Neural cell (in vitro differentiated cells): ENCODE data around the gene RPP14. TPM values are rescaled to one million over a fixed set of nuclear protein-coding genes. Genes with fewer than 3 reads are reported as not detected.
A peak's percentile ranks its signal among the peaks of the same experiment; 100 is the strongest.

Experiments used
- H2AFZ ChIP-seq: fragments of 200-600, 300-800 bp; sonication (generic), shearing (Covaris generic); 2 replicates; pipeline ENCODE4 v1.6.0; 2014; ENCODE audit warnings: low read depth, mild to moderate bottlenecking, antibody characterized with exemption, low read length, moderate library complexity
- H3F3A ChIP-seq: fragments of 200-600 bp; shearing (Covaris generic); 2 replicates; pipeline ENCODE4 v1.6.1; 2016; ENCODE audit warnings: mild to moderate bottlenecking, moderate library complexity, mixed read lengths, antibody characterized with exemption, low read length; ENCODE audit not compliant: insufficient read depth, poor library complexity, severe bottlenecking
- H3K27ac ChIP-seq: fragments of 200-600, 300-800 bp; sonication (generic), shearing (Covaris generic); 2 replicates; pipeline ENCODE4 v1.5.1; 2014; ENCODE audit warnings: mild to moderate bottlenecking, low read length, moderate library complexity
- H3K27me3 ChIP-seq: fragments of 300-800, 200-600 bp; sonication (generic), shearing (Covaris generic); 2 replicates; pipeline ENCODE4 v1.6.0; 2014; ENCODE audit warnings: mild to moderate bottlenecking, low read depth, low read length, moderate library complexity; ENCODE audit not compliant: insufficient read depth
- H3K36me3 ChIP-seq: fragments of 300-800, 200-600 bp; sonication (generic), shearing (Covaris generic); 2 replicates; pipeline ENCODE4 v1.5.1; 2014; ENCODE audit warnings: mild to moderate bottlenecking, antibody characterized with exemption, low read length, moderate library complexity; ENCODE audit not compliant: insufficient read depth
- H3K4me2 ChIP-seq: fragments of 300-800, 200-600 bp; sonication (generic), shearing (Covaris generic); 2 replicates; pipeline ENCODE4 v1.6.0; 2014; ENCODE audit warnings: mild to moderate bottlenecking, low read length
- H3K4me3 ChIP-seq: fragments of 300-800, 200-600 bp; sonication (generic), shearing (Covaris generic); 2 replicates; pipeline ENCODE4 v1.5.1; 2014; ENCODE audit warnings: mild to moderate bottlenecking, low read length, moderate library complexity
- H3K79me2 ChIP-seq: fragments of 200-600 bp; shearing (Covaris generic); replicated peaks from 2 replicates; pipeline ENCODE4 v1.6.0; 2014; ENCODE audit warnings: mild to moderate bottlenecking, low read length, moderate library complexity; ENCODE audit not compliant: insufficient read depth
- H3K9ac ChIP-seq: fragments of 300-800, 200-600 bp; sonication (generic), shearing (Covaris generic); 2 replicates; pipeline ENCODE4 v1.6.1; 2016; ENCODE audit warnings: mild to moderate bottlenecking, low read length, mixed read lengths
- H3K9me2 ChIP-seq: fragments of 200-600 bp; shearing (Covaris generic); 2 replicates; pipeline ENCODE4 v1.6.1; 2016; ENCODE audit warnings: mild to moderate bottlenecking, low read length, mixed read lengths; ENCODE audit not compliant: insufficient read depth
- H3K9me3 ChIP-seq: fragments of 200-600, 300-800 bp; sonication (generic), shearing (Covaris generic); 2 replicates; pipeline ENCODE4 v1.6.1; 2016; ENCODE audit warnings: mild to moderate bottlenecking, mixed run types, low read length, moderate library complexity, mixed read lengths
- H4K20me1 ChIP-seq: fragments of 200-600 bp; shearing (Covaris generic); 2 replicates; pipeline ENCODE4 v1.6.1; 2016; ENCODE audit warnings: mild to moderate bottlenecking, mixed run types; ENCODE audit not compliant: insufficient read depth
- EP300 ChIP-seq: fragments of 450-650 bp; conservative IDR thresholded peaks from 2 replicates; pipeline ENCODE4 v1.6.1; 2014; ENCODE audit warnings: antibody characterized with exemption, mild to moderate bottlenecking, moderate library complexity; ENCODE audit not compliant: poor library complexity, severe bottlenecking
- EZH2 ChIP-seq: fragments of 200-600, 300-800 bp; shearing (Covaris generic), sonication (generic); IDR thresholded peaks from 2 replicates; pipeline ENCODE4 v1.6.1; 2014; ENCODE audit warnings: antibody characterized with exemption, low read length, borderline replicate concordance, mild to moderate bottlenecking; ENCODE audit not compliant: insufficient read depth, poor library complexity, severe bottlenecking
- MXI1 ChIP-seq: fragments of 450-650 bp; conservative IDR thresholded peaks from 2 replicates; pipeline ENCODE4 v1.6.1; 2014; ENCODE audit warnings: antibody characterized with exemption, mild to moderate bottlenecking; ENCODE audit not compliant: poor library complexity, severe bottlenecking
- POLR2AphosphoS5 ChIP-seq: IDR thresholded peaks from 2 replicates; pipeline ENCODE4 v1.6.1; 2012
- RAD21 ChIP-seq: fragments of 450-650 bp; conservative IDR thresholded peaks from 2 replicates; pipeline ENCODE4 v1.6.1; 2014; ENCODE audit warnings: antibody characterized with exemption, mild to moderate bottlenecking, moderate library complexity
- SMC3 ChIP-seq: fragments of 450-650 bp; conservative IDR thresholded peaks from 2 replicates; pipeline ENCODE4 v1.6.1; 2014; ENCODE audit warnings: antibody characterized with exemption, mild to moderate bottlenecking, moderate library complexity; ENCODE audit not compliant: poor library complexity
- TAF1 ChIP-seq: IDR thresholded peaks from 2 replicates; pipeline ENCODE4 v1.6.1; 2012; ENCODE audit warnings: low read depth
- polyA plus RNA-seq: library from polyadenylated mRNA; depleted of rRNA; stranded (reverse); fragments of >200 nt; gene quantifications from 2 replicates; pipeline ENCODE4 v1.2.3, GENCODE V29; 2014
- TF ChIP-seq, protein P1 (sequence below): fragments of 450-650 bp; IDR thresholded peaks from 2 replicates; pipeline ENCODE4 v1.5.1; 2014; ENCODE audit warnings: antibody characterized with exemption, mild to moderate bottlenecking, moderate library complexity; ENCODE audit not compliant: poor library complexity, severe bottlenecking
- TF ChIP-seq, protein P2 (sequence below): IDR thresholded peaks from 2 replicates; pipeline ENCODE4 v1.6.1; 2012; ENCODE audit warnings: borderline replicate concordance

The RPP14 gene
- polyA plus RNA-seq, 1 donor from 2014 or later: 13.0 TPM

- Histone ChIP-seq H3K9me2 (no peaks in the 10 kb centered on the region), H3K27ac (no peak overlapping the region), H3K27me3 (no peaks in the 10 kb centered on the region), H3K36me3 (peaks cover 10% of the 10 kb centered on the region), H3F3A (no peaks in the 10 kb centered on the region), H3K4me3 (peak overlapping the region; percentile 86), H3K9me3 (no peaks in the 10 kb centered on the region), H3K4me2 (no peak overlapping the region), H2AFZ (no peak overlapping the region), H3K9ac (no peak overlapping the region), H3K79me2 (peaks cover 34% of the 10 kb centered on the region), H4K20me1 (no peaks in the 10 kb centered on the region)
- no peak for TF ChIP-seq EZH2
- TF ChIP-seq, protein P1, sequence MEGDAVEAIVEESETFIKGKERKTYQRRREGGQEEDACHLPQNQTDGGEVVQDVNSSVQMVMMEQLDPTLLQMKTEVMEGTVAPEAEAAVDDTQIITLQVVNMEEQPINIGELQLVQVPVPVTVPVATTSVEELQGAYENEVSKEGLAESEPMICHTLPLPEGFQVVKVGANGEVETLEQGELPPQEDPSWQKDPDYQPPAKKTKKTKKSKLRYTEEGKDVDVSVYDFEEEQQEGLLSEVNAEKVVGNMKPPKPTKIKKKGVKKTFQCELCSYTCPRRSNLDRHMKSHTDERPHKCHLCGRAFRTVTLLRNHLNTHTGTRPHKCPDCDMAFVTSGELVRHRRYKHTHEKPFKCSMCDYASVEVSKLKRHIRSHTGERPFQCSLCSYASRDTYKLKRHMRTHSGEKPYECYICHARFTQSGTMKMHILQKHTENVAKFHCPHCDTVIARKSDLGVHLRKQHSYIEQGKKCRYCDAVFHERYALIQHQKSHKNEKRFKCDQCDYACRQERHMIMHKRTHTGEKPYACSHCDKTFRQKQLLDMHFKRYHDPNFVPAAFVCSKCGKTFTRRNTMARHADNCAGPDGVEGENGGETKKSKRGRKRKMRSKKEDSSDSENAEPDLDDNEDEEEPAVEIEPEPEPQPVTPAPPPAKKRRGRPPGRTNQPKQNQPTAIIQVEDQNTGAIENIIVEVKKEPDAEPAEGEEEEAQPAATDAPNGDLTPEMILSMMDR: no peak
- TF ChIP-seq SMC3: no peak
- TF ChIP-seq POLR2AphosphoS5: no peak
- no peak for TF ChIP-seq EP300
- no peak for TF ChIP-seq MXI1
Observed at GRCh38 chr3:58308728-58309127, 2.7 kb downstream of the RPP14 start.

GRCh38 chr3:58317811-58318210 is 11.8 kb downstream of the RPP14 start:
- Histone ChIP-seq H3K27me3 (no peaks in the 10 kb centered on the region), H3K4me3 (no peak overlapping the region), H2AFZ (no peak overlapping the region), H3K9ac (no peak overlapping the region), H3K79me2 (no peaks in the 10 kb centered on the region), H3K9me3 (no peaks in the 10 kb centered on the region), H3K4me2 (no peak overlapping the region), H4K20me1 (no peaks in the 10 kb centered on the region), H3K36me3 (peaks cover 4% of the 10 kb centered on the region), H3K27ac (no peak overlapping the region), H3F3A (no peaks in the 10 kb centered on the region), H3K9me2 (no peaks in the 10 kb centered on the region)
- TF ChIP-seq RAD21 (no peak), SMC3 (no peak), MXI1 (no peak), TAF1 (no peak), POLR2AphosphoS5 (no peak)
- TF ChIP-seq, protein P1: no peak

- Histone ChIP-seq H3K4me2 (no peak overlapping the region), H3K27ac (no peak overlapping the region)
Observed at GRCh38 chr3:58321791-58322190, 15.7 kb downstream of the RPP14 start.

More at GRCh38 chr3:58321791-58322190, 15.7 kb downstream of the RPP14 start:
- Histone ChIP-seq H3K9ac (no peak overlapping the region), H3K27me3 (no peaks in the 10 kb centered on the region), H2AFZ (no peak overlapping the region), H3K4me3 (no peak overlapping the region), H3K79me2 (no peaks in the 10 kb centered on the region), H3K9me2 (no peaks in the 10 kb centered on the region), H3K36me3 (no peaks in the 10 kb centered on the region), H3F3A (no peaks in the 10 kb centered on the region), H4K20me1 (no peaks in the 10 kb centered on the region), H3K9me3 (no peaks in the 10 kb centered on the region)
- TF ChIP-seq, protein P1: no peak
- TF ChIP-seq RAD21: no peak
- TF ChIP-seq, protein P2, sequence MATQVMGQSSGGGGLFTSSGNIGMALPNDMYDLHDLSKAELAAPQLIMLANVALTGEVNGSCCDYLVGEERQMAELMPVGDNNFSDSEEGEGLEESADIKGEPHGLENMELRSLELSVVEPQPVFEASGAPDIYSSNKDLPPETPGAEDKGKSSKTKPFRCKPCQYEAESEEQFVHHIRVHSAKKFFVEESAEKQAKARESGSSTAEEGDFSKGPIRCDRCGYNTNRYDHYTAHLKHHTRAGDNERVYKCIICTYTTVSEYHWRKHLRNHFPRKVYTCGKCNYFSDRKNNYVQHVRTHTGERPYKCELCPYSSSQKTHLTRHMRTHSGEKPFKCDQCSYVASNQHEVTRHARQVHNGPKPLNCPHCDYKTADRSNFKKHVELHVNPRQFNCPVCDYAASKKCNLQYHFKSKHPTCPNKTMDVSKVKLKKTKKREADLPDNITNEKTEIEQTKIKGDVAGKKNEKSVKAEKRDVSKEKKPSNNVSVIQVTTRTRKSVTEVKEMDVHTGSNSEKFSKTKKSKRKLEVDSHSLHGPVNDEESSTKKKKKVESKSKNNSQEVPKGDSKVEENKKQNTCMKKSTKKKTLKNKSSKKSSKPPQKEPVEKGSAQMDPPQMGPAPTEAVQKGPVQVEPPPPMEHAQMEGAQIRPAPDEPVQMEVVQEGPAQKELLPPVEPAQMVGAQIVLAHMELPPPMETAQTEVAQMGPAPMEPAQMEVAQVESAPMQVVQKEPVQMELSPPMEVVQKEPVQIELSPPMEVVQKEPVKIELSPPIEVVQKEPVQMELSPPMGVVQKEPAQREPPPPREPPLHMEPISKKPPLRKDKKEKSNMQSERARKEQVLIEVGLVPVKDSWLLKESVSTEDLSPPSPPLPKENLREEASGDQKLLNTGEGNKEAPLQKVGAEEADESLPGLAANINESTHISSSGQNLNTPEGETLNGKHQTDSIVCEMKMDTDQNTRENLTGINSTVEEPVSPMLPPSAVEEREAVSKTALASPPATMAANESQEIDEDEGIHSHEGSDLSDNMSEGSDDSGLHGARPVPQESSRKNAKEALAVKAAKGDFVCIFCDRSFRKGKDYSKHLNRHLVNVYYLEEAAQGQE: no peak
- no peak for TF ChIP-seq EZH2
- TF ChIP-seq MXI1: no peak
- no peak for TF ChIP-seq POLR2AphosphoS5
- TF ChIP-seq TAF1: no peak
- no peak for TF ChIP-seq EP300
- TF ChIP-seq SMC3: no peak
